GM12891 (cell line): ENCODE data around the gene MRPL28.

Source experiments
- PAX5 ChIP-seq: IDR thresholded peaks from 2 replicates; pipeline ENCODE4 v1.6.1; 2011; ENCODE audit warnings: low read length, moderate library complexity, mild to moderate bottlenecking; ENCODE audit not compliant: insufficient read depth, severe bottlenecking
- POLR2A ChIP-seq: IDR thresholded peaks from 2 replicates; pipeline ENCODE4 v1.6.1; 2011; ENCODE audit warnings: low read depth, low read length, control low read depth
- POLR2AphosphoS5 ChIP-seq: IDR thresholded peaks from 2 replicates; pipeline ENCODE4 v1.6.1; 2011; ENCODE audit warnings: low read depth, low read length, control low read depth
- POU2F2 ChIP-seq: IDR thresholded peaks from 2 replicates; pipeline ENCODE4 v1.6.1; 2011; ENCODE audit warnings: low read depth, mild to moderate bottlenecking, control low read depth, low read length, moderate library complexity
- SPI1 ChIP-seq: IDR thresholded peaks from 2 replicates; pipeline ENCODE4 v1.6.1; 2011; ENCODE audit warnings: low read depth, low read length, control low read depth
- TAF1 ChIP-seq: IDR thresholded peaks from 2 replicates; pipeline ENCODE4 v1.6.1; 2011; ENCODE audit warnings: low read depth, low read length, control low read depth

- TF ChIP-seq POLR2A = no peak
- TF ChIP-seq POU2F2 = no peak
- TF ChIP-seq TAF1 = no peak
- no peak for TF ChIP-seq PAX5
- no peak for TF ChIP-seq POLR2AphosphoS5
- TF ChIP-seq SPI1 = no peak
Observed at GRCh38 chr16:370443-370842, at the start of gene MRPL28.
